GM18951 (cell line): ENCODE data around the gene ATP5PD.
"Not testable (repeated sequence)": the region's sequence is repeated elsewhere in the genome, so short reads cannot be mapped to it uniquely, and the experiment has no call there.

ENCODE experiments used
- POLR2A ChIP-seq: IDR thresholded peaks from 4 replicates; pipeline ENCODE4 v1.6.1; 2011; ENCODE audit warnings: mild to moderate bottlenecking; ENCODE audit not compliant: insufficient read length, insufficient read depth; ENCODE audit errors: extremely low read depth
- in situ Hi-C: fragments of 300-500 bp; cut with MboI; formaldehyde crosslinking; loops from one replicate; pipeline ENCODE4 v1.12.0; 2022; ENCODE audit warnings: low sequenced_read_pairs, mixed read lengths, inconsistent platforms; ENCODE audit not compliant: unreplicated experiment

The ATP5PD gene

GRCh38 chr17:75010683-75011400 is 35.9 kb downstream of the ATP5PD start:
- in situ Hi-C loops = no loop called here
- no peak for TF ChIP-seq POLR2A

GRCh38 chr17:75009139-75009724 is 37.5 kb downstream of the ATP5PD start:
- no peak for TF ChIP-seq POLR2A
- in situ Hi-C loops = no loop called here

- TF ChIP-seq POLR2A = no peak
- in situ Hi-C loops = no loop called here
Observed at GRCh38 chr17:75008373-75008772, 38.4 kb downstream of the ATP5PD start.

GRCh38 chr17:75006653-75007052 is 40.1 kb downstream of the ATP5PD start:
- TF ChIP-seq POLR2A = no peak
- in situ Hi-C loops = no loop called here

- in situ Hi-C loops = not testable (repeated sequence)
Observed at GRCh38 chr17:75006084-75006483, 40.7 kb downstream of the ATP5PD start.

- in situ Hi-C loops = no loop called here
- no peak for TF ChIP-seq POLR2A
Observed at GRCh38 chr17:75005291-75005690, 41.5 kb downstream of the ATP5PD start.

GRCh38 chr17:75004371-75004770 is 42.4 kb downstream of the ATP5PD start:
- in situ Hi-C loops = no loop called here
- TF ChIP-seq POLR2A = no peak

- no peak for TF ChIP-seq POLR2A
- in situ Hi-C loops = no loop called here
Observed at GRCh38 chr17:75003957-75004355, 42.8 kb downstream of the ATP5PD start.

- in situ Hi-C loops = no loop called here
Observed at GRCh38 chr17:75003070-75003956, 43.5 kb downstream of the ATP5PD start.

GRCh38 chr17:75001915-75002843 is 44.6 kb downstream of the ATP5PD start:
- no peak for TF ChIP-seq POLR2A
- in situ Hi-C loops = no loop called here

More at GRCh38 chr17:75003070-75003956, 43.5 kb downstream of the ATP5PD start:
- TF ChIP-seq POLR2A = no peak

- in situ Hi-C loops = no loop called here
- no peak for TF ChIP-seq POLR2A
Observed at GRCh38 chr17:74999523-74999922, 47.2 kb downstream of the ATP5PD start.

GRCh38 chr17:74998783-74999182 is 48.0 kb downstream of the ATP5PD start:
- in situ Hi-C loops = no loop called here

GRCh38 chr17:74995847-74996246 is 50.9 kb downstream of the ATP5PD start:
- in situ Hi-C loops = no loop called here

More at GRCh38 chr17:74998783-74999182, 48.0 kb downstream of the ATP5PD start:
- TF ChIP-seq POLR2A = no peak

GRCh38 chr17:74994440-74994839 is 52.3 kb downstream of the ATP5PD start:
- in situ Hi-C loops = no loop called here
- TF ChIP-seq POLR2A = no peak

More at GRCh38 chr17:74995847-74996246, 50.9 kb downstream of the ATP5PD start:
- TF ChIP-seq POLR2A = no peak
